ENCODE results near the gene SORCS2.
"Not testable (repeated sequence)": the region's sequence is repeated elsewhere in the genome, so short reads cannot be mapped to it uniquely, and the experiment has no call there.

SORCS2 gene

GRCh38 chr4:7595934-7596461 lies 403.7 kb downstream of the SORCS2 start:
- DNase-seq (ENCODE audit: low spot score) (peak; percentile 7), FAIRE-seq (no peak)

- DNase-seq (ENCODE audit: low spot score) (no peak), FAIRE-seq (no peak)
Observed at GRCh38 chr4:7596918-7597606, 404.7 kb downstream of the SORCS2 start.

GRCh38 chr4:7598939-7599790 lies 406.8 kb downstream of the SORCS2 start:
- no peak for DNase-seq (ENCODE audit: low spot score)
- no peak for FAIRE-seq

GRCh38 chr4:7600247-7600646 lies 407.9 kb downstream of the SORCS2 start:
- DNase-seq (ENCODE audit: low spot score) (no peak), FAIRE-seq (no peak)

GRCh38 chr4:7602166-7602565 lies 409.8 kb downstream of the SORCS2 start:
- not testable (repeated sequence) for DNase-seq (ENCODE audit: low spot score); FAIRE-seq

GRCh38 chr4:7607156-7607910 lies 415.0 kb downstream of the SORCS2 start:
- FAIRE-seq (no peak), DNase-seq (ENCODE audit: low spot score) (no peak)

GRCh38 chr4:7608046-7608445 lies 415.7 kb downstream of the SORCS2 start:
- DNase-seq (ENCODE audit: low spot score) (no peak), FAIRE-seq (no peak)

- no peak for FAIRE-seq
Observed at GRCh38 chr4:7609316-7609715, 417.0 kb downstream of the SORCS2 start.

GRCh38 chr4:7610022-7610670 lies 417.8 kb downstream of the SORCS2 start:
- no peak for FAIRE-seq
- no peak for DNase-seq (ENCODE audit: low spot score)

More at GRCh38 chr4:7609316-7609715, 417.0 kb downstream of the SORCS2 start:
- DNase-seq (ENCODE audit: low spot score) = no peak

GRCh38 chr4:7610841-7611240 lies 418.5 kb downstream of the SORCS2 start:
- FAIRE-seq (no peak), DNase-seq (ENCODE audit: low spot score) (no peak)

- no peak for DNase-seq (ENCODE audit: low spot score)
- FAIRE-seq = no peak
Observed at GRCh38 chr4:7612311-7612897, 420.1 kb downstream of the SORCS2 start.

GRCh38 chr4:7614350-7614949 lies 422.1 kb downstream of the SORCS2 start:
- no peak for FAIRE-seq

GRCh38 chr4:7616193-7616592 lies 423.9 kb downstream of the SORCS2 start:
- no peak for DNase-seq (ENCODE audit: low spot score)
- no peak for FAIRE-seq

More at GRCh38 chr4:7614350-7614949, 422.1 kb downstream of the SORCS2 start:
- no peak for DNase-seq (ENCODE audit: low spot score)

GRCh38 chr4:7618361-7618760 lies 426.0 kb downstream of the SORCS2 start:
- FAIRE-seq (no peak), DNase-seq (ENCODE audit: low spot score) (no peak)

- DNase-seq (ENCODE audit: low spot score) (no peak), FAIRE-seq (no peak)
Observed at GRCh38 chr4:7620086-7620813, 427.9 kb downstream of the SORCS2 start.

- DNase-seq (ENCODE audit: low spot score) (no peak), FAIRE-seq (no peak)
Observed at GRCh38 chr4:7620814-7621176, 428.5 kb downstream of the SORCS2 start.

- FAIRE-seq = peak; percentile 5
Observed at GRCh38 chr4:7621252-7622035, 429.1 kb downstream of the SORCS2 start.

GRCh38 chr4:7622371-7622770 lies 430.0 kb downstream of the SORCS2 start:
- FAIRE-seq = no peak
- no peak for DNase-seq (ENCODE audit: low spot score)

More at GRCh38 chr4:7621252-7622035, 429.1 kb downstream of the SORCS2 start:
- no peak for DNase-seq (ENCODE audit: low spot score)

GRCh38 chr4:7623468-7623867 lies 431.1 kb downstream of the SORCS2 start:
- FAIRE-seq (no peak), DNase-seq (ENCODE audit: low spot score) (no peak)
